ENCODE results near the gene NID1. TPM values are rescaled to one million over a fixed set of nuclear protein-coding genes. Genes with fewer than 3 reads are reported as not detected.

The NID1 gene
- polyA plus RNA-seq, 1 donor from 2014 or later, result 0.04 TPM

DNA sequence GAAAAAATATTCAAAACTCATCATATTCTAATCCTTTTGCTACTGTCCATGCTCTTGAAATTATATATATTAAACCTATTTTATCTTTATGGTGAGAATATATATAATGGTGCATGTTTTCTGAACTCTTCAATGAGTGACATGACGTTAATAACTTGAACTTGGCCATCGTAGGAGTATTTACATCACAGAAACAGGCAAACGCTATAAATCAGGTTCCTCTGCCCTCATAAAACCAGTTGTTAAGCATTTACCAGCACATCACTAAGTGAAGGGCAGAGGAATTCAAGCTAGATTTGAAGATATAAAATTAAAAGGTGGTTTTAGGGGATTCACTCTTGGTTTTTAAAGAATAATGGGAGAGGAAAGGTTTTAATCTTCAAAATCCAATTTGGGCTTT, 20.5 kb downstream of the NID1 start:
- H3K9me2 ChIP-seq (ENCODE audit: insufficient read depth, low read length), result no peaks in the 10 kb centered on the region
- no peak overlapping the region for H3K9ac ChIP-seq (ENCODE audit: low read length)
- no peak overlapping the region for H3K4me2 ChIP-seq (ENCODE audit: low read length)
- no peak overlapping the region for H3K27ac ChIP-seq (ENCODE audit: low read length)
- no peaks in the 10 kb centered on the region for H4K20me1 ChIP-seq (ENCODE audit: insufficient read depth)
- no peaks in the 10 kb centered on the region for H3K27me3 ChIP-seq (ENCODE audit: insufficient read depth, low read depth, low read length)
- H3K4me3 ChIP-seq (ENCODE audit: low read length), result no peak overlapping the region
- H3K79me2 ChIP-seq (replicated peaks; ENCODE audit: insufficient read depth, low read length), result no peaks in the 10 kb centered on the region
- H3K36me3 ChIP-seq (ENCODE audit: insufficient read depth, low read length), result no peaks in the 10 kb centered on the region
- no peak for TF ChIP-seq EZH2 (IDR thresholded peaks at IDR 0.05; ENCODE audit: borderline replicate concordance, insufficient read depth, low read length, poor library complexity, severe bottlenecking)
- TF ChIP-seq TAF1 (IDR thresholded peaks at IDR 0.05; ENCODE audit: low read depth), result no peak
- no peak for TF ChIP-seq RAD21 (conservative IDR thresholded peaks at IDR 0.05)
- no peak for TF ChIP-seq MXI1 (conservative IDR thresholded peaks at IDR 0.05; ENCODE audit: poor library complexity, severe bottlenecking)
- TF ChIP-seq, protein P1, sequence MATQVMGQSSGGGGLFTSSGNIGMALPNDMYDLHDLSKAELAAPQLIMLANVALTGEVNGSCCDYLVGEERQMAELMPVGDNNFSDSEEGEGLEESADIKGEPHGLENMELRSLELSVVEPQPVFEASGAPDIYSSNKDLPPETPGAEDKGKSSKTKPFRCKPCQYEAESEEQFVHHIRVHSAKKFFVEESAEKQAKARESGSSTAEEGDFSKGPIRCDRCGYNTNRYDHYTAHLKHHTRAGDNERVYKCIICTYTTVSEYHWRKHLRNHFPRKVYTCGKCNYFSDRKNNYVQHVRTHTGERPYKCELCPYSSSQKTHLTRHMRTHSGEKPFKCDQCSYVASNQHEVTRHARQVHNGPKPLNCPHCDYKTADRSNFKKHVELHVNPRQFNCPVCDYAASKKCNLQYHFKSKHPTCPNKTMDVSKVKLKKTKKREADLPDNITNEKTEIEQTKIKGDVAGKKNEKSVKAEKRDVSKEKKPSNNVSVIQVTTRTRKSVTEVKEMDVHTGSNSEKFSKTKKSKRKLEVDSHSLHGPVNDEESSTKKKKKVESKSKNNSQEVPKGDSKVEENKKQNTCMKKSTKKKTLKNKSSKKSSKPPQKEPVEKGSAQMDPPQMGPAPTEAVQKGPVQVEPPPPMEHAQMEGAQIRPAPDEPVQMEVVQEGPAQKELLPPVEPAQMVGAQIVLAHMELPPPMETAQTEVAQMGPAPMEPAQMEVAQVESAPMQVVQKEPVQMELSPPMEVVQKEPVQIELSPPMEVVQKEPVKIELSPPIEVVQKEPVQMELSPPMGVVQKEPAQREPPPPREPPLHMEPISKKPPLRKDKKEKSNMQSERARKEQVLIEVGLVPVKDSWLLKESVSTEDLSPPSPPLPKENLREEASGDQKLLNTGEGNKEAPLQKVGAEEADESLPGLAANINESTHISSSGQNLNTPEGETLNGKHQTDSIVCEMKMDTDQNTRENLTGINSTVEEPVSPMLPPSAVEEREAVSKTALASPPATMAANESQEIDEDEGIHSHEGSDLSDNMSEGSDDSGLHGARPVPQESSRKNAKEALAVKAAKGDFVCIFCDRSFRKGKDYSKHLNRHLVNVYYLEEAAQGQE (IDR thresholded peaks at IDR 0.05; ENCODE audit: borderline replicate concordance), result no peak
- no peak for TF ChIP-seq EP300 (conservative IDR thresholded peaks at IDR 0.05; ENCODE audit: poor library complexity, severe bottlenecking)
- TF ChIP-seq SMC3 (conservative IDR thresholded peaks at IDR 0.05; ENCODE audit: poor library complexity), result no peak
- TF ChIP-seq CTCF (IDR thresholded peaks at IDR 0.05; ENCODE audit: poor library complexity, severe bottlenecking), result no peak
- TF ChIP-seq POLR2AphosphoS5 (IDR thresholded peaks at IDR 0.05), result no peak
- H3F3A ChIP-seq (ENCODE audit: insufficient read depth, low read length, poor library complexity, severe bottlenecking), result no peaks in the 10 kb centered on the region
- no peak overlapping the region for H2AFZ ChIP-seq (ENCODE audit: low read depth, low read length)
- H3K9me3 ChIP-seq (ENCODE audit: low read length), result no peaks in the 10 kb centered on the region

DNA sequence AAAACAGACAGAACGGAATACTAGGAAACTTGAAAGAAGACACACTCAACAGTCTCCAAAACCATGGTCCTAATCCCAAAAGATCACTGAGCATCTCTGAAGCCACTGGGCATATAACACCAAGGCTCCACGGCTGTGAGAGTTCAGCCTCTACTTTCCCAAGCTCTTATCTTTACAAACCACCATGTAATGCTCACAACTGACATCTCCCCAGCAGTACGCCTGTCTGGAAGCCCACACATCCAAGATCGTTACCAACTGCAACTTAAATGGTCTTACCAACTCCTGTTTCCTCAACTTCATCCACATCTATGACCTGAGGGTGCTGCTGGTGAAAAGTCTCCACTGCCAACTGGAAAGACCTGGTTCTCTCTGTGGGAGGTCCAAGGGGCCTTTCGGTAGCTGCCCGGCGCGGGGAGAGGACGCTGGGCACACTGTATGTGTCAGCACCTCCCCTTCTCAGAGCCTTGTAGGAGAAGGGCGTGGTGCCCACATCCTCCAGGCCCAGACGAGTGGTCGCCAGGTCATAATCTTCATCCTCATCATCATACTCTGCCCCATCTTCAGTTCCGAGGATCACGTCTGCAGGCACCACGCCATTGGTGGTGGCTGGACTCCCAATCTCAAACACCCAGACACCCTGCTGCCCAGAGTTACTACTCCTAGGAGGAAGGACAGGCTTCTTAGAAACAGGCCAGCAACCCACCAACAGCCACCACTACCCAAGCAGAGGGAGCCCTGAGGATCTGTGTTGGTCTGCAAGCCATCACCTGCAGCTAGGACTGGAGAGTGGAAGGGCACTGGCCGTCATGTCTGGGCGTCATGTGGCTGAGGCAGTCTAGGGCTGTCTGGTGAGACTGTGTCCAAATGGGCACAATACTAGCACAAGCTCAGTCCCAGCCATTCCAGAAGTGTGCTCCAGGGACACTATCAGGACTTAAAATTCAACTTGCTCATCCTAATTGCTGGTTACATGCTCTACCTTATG, 23.0 kb downstream of the NID1 start:
- no peaks in the 10 kb centered on the region for H3K9me2 ChIP-seq (ENCODE audit: insufficient read depth, low read length)

More for the DNA sequence above, 23.0 kb downstream of the NID1 start:
- Histone ChIP-seq H3K4me2 (ENCODE audit: low read length) (no peak overlapping the region), H4K20me1 (ENCODE audit: insufficient read depth) (no peaks in the 10 kb centered on the region), H3K27me3 (ENCODE audit: insufficient read depth, low read depth, low read length) (no peaks in the 10 kb centered on the region), H3K4me3 (ENCODE audit: low read length) (no peak overlapping the region), H3K79me2 (replicated peaks; ENCODE audit: insufficient read depth, low read length) (no peaks in the 10 kb centered on the region), H3F3A (ENCODE audit: insufficient read depth, low read length, poor library complexity, severe bottlenecking) (no peaks in the 10 kb centered on the region), H3K9me3 (ENCODE audit: low read length) (no peaks in the 10 kb centered on the region), H2AFZ (ENCODE audit: low read depth, low read length) (no peak overlapping the region), H3K9ac (ENCODE audit: low read length) (no peak overlapping the region), H3K36me3 (ENCODE audit: insufficient read depth, low read length) (no peaks in the 10 kb centered on the region), H3K27ac (ENCODE audit: low read length) (no peak overlapping the region)
- no peak for TF ChIP-seq CTCF (IDR thresholded peaks at IDR 0.05; ENCODE audit: poor library complexity, severe bottlenecking)
- TF ChIP-seq POLR2AphosphoS5 (IDR thresholded peaks at IDR 0.05), result no peak
- no peak for TF ChIP-seq MXI1 (conservative IDR thresholded peaks at IDR 0.05; ENCODE audit: poor library complexity, severe bottlenecking)
- TF ChIP-seq EP300 (conservative IDR thresholded peaks at IDR 0.05; ENCODE audit: poor library complexity, severe bottlenecking), result no peak
